NCI-H2029 treated with DMSO at 0.1 percent for 48 hours (cell line): ENCODE data around the gene OPTN.
"Not testable (repeated sequence)": the region's sequence is repeated elsewhere in the genome, so short reads cannot be mapped to it uniquely, and the experiment has no call there.

Source experiments
- DNase-seq: peaks from one replicate; lab custom pipeline; 2025; lab: John Stamatoyannopoulos, UW

The OPTN gene

DNA sequence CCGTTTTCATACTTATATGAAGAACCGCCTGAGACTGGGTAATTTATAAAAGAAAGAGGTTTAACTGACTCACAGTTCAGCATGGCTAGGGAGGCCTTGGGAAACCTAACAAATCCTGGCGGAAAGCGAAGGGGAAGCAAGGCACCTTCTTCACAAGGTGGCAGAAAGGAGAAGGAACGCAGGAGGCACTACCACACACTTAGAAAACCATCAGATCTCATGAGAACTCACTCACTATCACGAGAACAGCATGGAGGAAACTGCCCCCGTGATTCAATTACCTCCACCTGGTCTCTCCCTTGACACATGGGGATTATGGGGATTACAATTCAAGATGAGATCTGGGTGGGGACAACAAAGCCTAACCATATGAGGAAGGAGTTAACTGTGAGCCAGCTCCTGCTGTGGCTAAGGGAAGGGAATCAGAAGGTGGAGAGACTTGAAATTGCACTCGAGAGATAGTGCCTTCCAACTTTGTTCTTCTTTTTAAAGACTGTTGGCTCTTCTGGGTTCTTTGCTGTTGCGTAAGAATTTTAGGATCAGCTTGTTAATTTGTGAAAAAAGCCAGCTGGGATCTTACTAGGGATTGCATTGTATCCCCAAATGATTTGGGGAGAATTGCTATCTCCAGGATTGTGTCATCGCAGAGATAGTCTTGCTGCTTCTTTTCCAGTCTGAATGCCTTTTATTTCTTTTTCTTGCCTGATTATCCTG lies 21.0 kb downstream of the OPTN start:
- DNase-seq = no peak

DNA sequence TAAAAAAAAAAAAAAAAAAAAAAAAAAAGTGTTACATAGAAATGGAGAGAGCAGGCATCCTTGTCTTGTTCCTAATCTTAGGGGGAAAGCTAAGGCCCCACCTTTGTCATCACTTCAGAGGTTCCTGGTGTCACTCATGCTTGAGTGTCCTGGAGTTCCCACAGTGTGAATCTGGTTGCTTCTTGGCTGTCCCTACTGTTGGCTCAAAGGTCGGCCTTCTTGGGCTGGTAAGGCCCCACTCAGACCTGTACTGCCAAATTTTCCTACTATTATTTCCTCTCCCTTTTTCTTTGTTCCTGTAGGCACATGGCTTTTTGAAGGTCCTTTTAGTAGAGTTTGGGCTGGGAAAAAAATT lies 21.5 kb downstream of the OPTN start:
- DNase-seq = no peak

DNA sequence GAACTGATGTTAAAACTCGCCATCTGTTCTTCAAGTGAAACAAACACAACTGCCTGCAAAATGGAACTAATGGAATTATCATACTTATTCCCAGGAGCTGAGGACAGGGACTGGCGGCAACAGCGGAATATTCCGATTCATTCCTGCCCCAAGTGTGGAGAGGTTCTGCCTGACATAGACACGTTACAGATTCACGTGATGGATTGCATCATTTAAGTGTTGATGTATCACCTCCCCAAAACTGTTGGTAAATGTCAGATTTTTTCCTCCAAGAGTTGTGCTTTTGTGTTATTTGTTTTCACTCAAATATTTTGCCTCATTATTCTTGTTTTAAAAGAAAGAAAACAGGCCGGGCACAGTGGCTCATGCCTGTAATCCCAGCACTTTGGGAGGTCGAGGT lies 36.7 kb downstream of the OPTN start:
- DNase-seq = no peak

DNA sequence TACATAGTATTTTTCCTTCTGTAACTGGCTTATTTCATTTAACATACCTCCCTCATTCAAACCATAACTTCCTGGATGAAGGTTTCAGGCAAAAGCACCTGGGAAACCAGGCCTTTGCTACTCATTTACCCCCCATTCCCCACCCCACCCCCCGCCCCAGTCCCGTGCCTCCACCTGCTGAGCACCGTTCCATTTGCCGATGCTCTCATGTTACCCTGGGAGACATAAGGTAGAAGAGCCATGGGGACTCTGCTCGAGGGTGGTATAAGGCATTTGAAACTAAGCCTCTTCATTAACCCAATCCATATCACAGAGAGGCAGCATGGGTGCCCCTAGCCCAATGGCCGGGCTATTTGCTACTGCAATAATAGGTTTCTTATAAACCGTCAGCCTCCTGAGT lies 39.2 kb downstream of the OPTN start:
- DNase-seq = no peak

DNA sequence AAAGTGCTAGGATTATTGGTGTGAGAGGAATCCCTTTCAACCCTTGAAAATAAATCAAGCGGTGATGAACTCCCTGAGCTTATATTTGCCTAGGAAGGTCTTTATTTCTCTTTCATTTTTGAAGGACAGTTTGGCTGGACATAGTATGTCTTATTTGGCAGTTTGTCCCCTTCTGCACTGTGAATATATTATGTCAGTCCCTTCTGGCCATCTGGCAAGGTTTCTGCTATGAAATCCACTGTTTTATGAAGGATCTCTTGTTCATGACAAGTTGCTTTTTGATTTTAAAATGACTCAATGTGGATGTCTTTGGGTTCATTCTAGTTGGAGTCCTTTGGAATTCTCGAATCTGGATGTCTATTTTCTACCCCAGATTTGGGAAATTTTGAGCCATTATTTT lies 39.7 kb downstream of the OPTN start:
- no peak for DNase-seq

DNA sequence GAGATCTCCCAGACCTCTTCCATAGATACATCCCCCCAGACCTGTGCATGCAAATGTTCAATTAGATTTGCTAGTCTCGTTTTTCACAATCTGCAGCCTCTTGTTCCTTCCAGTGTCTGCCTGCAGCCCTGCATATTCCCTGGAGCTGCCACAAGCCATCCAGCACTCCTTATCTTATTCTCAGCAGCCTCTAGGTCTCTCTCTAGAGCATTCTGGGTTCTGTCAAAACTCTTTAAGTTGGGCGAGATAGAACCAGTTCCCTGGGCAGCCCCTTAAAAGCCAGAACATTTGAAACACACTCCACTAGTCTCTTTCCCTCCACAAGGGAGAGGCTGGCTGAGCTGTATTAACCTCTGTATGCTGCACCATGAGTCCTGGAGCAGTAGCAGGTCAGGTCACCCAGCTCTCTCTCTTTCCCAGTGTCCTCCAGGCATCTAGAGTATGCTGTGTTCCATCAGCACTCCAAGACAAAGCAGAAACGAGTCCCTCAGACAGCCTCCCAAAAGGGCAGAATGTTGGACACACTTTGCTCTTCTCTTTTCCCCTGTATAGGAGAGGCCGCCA lies 40.7 kb downstream of the OPTN start:
- no peak for DNase-seq

DNA sequence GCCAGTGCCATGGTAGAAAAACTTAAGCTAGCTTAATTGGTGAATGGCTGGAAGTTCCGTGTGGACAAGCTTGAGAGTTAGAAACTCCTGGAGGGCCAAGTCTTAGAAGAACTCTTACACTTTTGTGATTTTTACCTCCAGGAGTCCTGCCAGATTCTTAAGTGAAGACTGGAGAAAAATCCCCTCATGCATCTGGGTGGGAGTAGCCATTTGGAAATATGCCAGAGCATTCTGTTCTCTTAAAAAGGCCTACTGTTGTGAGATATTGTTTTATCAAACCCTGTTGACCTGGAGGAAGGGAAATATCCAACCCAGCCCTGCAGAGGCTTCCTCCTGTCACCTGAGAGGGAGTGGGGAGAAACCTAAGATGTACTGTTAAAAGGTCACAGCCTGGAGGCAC lies 43.8 kb downstream of the OPTN start:
- DNase-seq = no peak

DNA sequence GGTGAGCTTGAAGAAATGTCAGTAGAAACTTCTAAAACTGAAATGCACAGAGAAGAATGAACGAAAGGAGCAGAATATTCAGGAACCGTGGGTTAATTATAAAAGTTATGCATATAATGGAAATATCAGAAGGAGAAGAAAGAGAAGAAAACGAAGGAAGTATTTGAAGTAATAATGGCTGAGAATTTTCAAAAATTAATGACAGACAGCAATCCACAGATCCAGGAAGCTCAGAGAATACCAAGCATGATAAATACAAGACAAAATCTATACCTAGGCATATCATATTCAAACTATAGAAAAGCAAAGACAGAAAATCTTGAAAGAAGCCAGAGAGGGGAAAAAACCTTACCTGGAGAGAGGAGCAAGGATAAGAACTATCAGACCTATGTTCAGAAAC lies 44.9 kb downstream of the OPTN start:
- DNase-seq = no peak

DNA sequence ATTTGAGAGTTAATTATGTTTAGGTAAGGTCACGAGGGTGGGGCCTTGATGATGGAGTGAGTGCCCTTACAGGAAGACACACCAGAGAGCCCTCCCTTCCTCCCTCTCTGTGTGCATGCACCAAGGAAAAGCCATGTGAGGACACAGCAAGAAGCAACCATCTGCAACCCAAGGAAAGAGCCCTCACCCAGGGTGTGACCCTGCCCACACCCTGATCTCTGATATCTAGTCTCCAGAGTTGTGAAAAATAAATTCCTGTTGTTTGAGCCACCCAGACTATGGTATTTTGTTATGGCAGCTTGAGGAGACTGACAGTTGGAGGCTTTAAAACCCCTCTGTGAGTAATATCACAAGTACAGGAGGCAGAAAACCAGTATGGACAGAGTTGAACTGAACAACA lies 46.4 kb downstream of the OPTN start:
- DNase-seq = no peak

DNA sequence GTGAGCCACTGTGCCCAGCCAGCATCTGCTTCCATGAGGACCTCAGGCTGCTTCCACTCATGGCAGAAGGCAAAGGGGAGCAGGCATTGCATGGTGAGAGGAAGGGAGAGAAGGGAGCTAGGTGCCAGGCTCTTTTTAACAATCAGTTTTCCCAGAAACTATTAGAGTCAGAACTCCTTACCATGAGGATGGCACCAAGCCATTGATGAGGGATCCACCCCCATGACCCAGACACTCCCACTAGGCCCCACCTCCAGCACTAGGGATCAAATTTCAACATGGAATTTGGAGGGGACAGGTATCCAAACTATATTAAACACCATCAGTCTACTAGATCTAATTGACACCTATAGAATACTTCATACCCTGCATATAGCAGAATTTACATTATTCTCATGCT lies 47.2 kb downstream of the OPTN start:
- no peak for DNase-seq

DNA sequence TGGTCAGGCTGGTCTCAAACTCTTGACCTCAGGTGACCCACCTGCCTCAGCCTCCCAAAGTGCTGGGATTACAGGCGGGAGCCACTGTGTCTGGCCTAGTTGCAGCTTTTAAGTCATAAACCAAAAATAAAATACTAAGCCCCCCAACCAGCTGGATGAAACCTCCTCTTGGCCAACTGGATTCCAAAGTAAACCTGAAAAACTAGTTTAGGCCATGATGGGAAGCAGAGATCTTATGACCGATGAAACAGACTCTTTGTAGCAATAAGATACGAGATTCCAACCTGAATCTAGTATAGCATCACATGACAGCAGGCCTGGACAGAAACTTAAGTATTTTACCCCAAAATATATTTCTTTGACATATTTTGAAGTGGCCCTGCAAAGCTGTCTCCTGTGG lies 52.3 kb downstream of the OPTN start:
- DNase-seq = no peak

DNA sequence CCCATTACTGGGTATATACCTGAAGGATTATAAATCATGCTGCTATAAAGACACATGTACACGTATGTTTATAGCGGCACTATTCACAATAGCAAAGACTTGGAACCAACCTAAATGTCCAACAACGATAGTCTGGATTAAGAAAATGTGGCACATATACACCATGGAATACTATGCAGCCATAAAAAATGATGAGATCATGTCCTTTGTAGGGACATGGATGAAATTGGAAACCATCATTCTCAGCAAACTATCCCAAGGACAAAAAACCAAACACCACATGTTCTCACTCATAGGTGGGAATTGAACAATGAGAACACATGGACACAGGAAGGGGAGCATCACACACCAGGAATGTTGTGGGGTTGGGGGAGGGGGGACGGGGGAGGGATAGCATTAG lies 55.9 kb downstream of the OPTN start:
- not testable (repeated sequence) for DNase-seq

DNA sequence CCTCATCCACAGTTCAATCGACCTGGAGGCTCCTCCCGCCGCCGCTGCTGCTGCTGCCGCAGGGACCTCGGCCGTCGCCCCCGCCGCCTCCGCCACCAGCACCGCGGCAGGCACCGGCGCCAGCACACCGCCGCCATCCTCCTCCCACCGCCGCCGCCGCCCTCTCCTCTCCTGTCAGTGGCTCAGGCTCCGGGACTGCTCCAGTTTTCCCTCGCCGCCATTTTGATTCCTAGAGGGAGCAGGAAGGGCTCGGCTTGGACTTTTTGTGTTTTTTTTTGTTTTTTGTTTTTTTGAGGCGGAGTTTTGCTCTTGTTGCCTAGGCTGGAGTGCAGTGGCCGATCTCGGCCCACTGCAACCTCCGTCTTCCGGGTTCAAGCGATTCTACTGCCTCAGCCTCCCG lies 58.4 kb downstream of the OPTN start:
- DNase-seq = no peak

DNA sequence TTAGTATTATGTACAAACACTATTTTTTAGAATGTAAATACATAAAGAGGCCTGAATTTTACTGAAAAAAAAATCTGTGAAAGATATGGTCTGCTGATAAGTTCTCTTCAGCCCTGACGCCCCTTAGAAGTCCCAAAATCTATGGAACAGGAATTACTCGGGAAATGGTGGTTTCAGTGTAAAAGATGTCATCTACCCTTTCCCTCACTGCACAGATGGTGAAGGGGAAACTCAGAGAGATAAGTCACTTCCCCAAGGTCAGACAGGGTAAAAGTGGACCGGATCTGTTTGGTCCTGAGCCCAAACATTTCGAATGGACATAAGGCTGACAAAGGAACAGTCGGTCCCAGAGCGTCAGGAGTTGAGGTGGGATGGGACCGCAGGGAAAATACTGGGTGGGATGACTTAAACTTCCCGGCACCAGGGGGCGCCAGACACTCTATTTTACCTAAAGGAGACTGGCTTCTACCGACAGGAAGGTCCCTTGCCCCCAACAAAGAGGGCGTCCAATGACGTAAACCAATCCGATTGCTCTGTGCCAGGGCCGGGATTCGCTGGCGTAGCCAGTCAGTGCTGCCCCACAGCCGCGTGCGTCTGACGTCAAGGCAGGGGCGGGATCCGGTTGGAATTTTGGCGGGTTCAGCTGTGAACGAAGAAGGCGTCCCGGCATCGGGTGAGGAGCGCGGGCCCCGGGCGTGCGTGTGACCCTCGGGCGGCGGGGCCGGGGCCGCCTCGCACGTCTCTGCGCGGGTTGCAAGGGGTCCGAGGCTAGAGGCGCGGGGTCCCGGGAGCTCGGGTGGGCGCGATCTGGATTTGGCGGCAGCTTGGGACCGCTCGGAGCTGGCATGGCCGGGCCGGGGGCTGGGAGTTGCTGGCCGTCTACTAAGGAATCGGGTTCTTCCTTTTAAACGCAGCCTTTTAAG lies 61.2 kb downstream of the OPTN start, which contains the start of gene MCM10:
TSS of gene MCM10 (plus strand) at position 625 of the 923 bp plus-strand sequence. CDS start 2,645 bp downstream, outside the sequence.
- DNase-seq = peak; percentile 69

DNA sequence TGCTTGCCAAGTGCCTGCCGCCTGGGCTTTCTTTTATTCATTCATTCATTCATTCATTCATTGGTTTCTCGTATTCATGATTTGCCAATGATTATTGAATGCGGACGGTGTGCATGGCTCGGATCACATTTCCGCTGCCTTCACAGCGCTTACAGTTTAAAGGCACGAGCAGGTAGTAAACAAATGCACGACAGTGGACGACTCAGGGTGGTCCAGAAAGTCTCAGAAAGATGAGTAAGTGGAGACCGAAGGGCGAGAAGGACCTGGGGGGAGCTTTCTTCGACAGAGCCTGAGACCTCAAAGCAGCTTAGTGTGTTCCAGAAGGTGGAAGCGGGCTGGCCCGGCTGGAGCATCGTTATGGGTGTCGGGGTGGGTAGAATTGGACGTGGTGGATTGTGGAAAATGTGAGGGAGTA lies 61.9 kb downstream of the OPTN start:
- DNase-seq = no peak

DNA sequence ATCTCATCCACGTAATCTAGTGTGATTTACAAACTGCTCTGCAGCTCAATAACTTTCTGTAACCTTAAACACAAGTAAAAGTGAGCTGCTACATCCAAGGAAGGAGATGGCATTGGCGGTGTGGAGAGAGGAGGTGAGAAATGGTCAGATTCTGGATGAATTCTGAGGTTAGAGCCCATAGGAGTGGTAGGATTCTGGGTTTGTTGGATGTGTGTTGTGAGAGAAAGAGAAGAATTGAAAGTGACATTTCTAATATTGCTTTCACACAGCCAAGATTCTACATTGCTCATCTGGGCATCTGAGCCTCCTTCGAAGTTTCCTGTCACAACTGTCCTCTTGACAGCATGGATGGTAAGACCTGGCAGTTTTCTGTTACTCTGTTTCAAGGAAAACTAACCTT lies 63.9 kb downstream of the OPTN start:
- DNase-seq = no peak

DNA sequence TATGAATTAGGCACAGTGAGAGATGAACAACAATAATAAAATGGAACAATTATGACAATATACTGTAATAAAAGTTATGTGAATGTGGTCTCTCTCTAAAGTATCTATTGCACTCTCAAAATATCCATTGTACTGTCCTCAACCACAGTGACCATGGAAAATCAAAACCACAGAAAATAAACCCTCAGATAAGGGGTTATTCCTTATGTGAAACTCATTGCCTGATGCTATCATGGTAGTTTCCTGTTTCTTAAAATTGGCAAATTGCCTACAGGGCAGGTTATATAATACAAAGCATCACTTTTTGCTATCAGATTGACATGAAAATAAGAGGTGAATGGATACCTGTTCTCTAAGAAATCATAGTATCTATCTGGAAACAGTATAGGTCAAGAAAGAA lies 65.2 kb downstream of the OPTN start:
- DNase-seq = no peak

DNA sequence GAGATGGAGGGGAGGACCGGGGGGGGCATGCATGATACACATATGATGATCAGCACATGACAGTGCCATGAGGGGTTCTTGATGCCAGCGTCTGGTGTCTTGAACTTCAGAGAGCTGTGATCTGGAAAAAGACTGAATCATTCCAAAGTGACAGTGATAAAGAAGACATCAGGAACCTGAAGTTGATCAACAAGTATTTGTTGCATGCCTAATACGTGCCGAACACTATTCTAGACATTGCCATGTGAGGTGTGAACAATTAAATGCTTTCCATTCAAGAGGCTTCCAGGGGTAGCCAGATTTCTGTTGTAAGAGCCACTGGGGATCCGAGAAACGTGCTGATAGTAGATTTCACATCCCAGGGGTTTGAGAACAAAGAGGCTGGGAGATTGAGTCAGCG lies 67.6 kb downstream of the OPTN start:
- DNase-seq = no peak

DNA sequence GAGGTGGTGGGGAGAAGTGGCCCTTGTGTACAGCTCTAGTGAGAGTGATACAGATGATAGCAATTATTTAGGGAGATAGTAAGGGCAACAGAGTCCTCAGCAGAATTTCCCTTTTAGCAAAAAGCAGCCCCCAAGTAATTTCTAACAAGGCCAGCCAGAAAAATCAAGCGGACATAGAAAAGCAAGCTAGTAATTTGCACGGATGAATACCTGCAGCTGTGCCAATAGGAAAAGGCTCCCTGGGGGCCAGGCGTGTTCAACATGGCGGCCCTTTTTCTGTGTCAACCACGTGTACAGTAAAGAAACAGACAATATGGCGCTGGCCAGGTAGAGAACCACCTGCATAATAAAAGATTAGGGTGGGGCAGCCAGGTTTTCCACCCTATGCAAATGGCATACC lies 68.8 kb downstream of the OPTN start:
- no peak for DNase-seq

DNA sequence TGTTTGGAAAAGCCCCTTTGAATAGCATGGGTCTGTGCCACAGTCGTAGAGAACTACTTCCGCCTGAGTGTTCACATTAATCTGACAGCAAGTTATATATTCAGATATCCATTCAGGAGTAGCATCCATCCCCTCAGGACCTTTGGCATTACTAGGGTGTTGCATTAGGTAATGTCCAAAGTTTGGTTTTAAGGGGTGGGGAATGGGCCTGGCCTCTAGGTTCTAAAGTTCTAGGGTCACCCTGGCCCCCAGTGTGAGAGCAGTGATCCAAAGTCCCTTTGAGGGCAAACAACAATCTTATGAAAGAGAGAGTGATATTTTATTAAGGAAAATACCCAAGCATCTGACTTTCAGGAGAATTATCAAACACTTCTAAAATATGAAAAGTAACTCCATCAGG lies 73.7 kb downstream of the OPTN start:
- DNase-seq = no peak

DNA sequence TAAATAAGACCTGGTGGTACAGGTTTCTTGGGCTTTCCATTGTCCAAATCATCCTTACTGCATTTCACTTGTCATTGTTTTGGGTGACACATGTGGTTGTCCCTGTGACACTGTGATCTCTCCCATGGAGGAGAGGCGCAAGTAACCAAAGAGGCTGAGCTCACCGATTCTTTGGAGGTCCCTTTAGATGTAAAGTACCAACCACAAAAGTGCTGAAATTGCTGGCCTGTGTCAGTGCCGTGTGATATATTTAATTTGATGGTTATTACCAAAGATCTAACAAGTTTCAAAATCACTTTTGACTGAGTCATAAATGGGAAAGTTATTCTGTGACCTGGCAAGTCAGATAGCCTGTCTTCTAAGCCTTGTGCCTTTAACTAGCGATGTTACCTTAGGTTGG lies 80.8 kb downstream of the OPTN start:
- no peak for DNase-seq

DNA sequence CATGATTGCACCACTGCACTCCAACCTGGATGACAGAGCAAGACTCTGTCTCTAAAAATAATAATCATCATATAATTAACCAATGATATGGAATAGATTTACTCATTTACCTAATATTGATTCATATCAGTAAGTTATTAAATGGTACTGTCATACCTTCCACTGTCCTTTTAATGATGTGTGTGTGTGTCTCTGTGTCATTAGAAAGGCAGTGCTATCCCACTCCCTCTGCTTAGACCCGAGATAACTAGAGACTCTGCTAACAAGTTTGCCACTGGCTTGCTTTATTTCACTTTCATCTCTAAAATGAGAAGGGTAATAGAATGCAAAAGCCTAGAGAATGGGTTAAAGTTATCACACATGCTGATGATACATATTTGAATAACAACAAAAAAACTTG lies 82.5 kb downstream of the OPTN start:
- DNase-seq = no peak

DNA sequence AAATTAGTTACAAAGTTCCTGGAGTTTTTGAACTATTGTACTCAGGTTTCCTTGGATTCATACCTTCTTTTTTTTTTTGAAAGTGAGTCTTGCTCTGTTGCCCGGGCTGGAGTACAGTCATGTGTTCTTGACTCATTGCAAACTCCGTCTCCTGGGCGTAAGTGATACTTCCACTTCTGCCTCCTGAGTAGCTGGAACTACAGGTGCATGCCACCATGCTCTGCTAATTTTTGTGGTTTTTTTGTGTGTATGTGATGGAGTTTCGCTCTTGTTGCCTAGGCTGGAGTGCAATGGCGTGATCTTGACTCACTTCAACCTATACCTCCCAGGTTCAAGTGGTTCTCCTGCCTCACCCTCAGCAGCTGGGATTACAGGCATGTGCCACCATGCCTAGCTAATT lies 83.7 kb downstream of the OPTN start:
- no peak for DNase-seq
